Rectal smooth muscle tissue (tissue), 1 donor: ENCODE measurements around the gene ADCY3.

Experiments
- H3K27ac ChIP-seq: one replicate; pipeline ENCODE4 v1.7.0; 2013; ENCODE audit warnings: low read depth, low read length, inconsistent platforms
- H3K27me3 ChIP-seq: one replicate; pipeline ENCODE4 v1.7.0; 2013; ENCODE audit warnings: low read length; ENCODE audit not compliant: control insufficient read depth, insufficient read depth
- H3K36me3 ChIP-seq: one replicate; pipeline ENCODE4 v1.7.0; 2013; ENCODE audit warnings: low read length; ENCODE audit not compliant: control insufficient read depth, insufficient read depth
- H3K4me1 ChIP-seq: one replicate; pipeline ENCODE4 v1.7.0; 2013; ENCODE audit warnings: low read length; ENCODE audit not compliant: control insufficient read depth, insufficient read depth
- H3K4me3 ChIP-seq: one replicate; pipeline ENCODE4 v1.7.0; 2013; ENCODE audit warnings: low read length
- H3K9ac ChIP-seq: one replicate; pipeline ENCODE4 v1.7.0; 2013; ENCODE audit warnings: low read length

ADCY3 gene

DNA sequence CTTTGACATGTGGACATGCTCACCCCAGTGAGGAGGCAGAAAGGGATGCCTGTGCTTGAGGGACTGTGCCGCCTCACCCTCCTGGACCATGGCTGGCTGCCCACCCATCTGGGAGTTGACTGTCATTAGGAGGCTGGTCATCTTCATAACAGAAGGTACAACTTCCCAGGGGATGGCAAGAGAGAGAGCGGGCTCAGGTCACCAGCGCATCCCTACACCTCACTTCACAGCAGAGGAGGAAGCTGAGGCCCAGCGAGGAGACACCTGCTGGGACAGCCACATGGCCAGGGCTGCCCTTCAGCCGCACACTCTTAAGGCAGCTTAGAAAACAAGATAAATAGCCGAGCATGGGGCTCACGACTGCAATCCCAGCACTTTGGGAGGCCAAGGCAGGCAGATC, 59.4 kb downstream of the ADCY3 start:
- Histone ChIP-seq H3K36me3 (no peaks in the 10 kb centered on the region), H3K9ac (no peak overlapping the region), H3K27me3 (no peaks in the 10 kb centered on the region), H3K27ac (no peak overlapping the region), H3K4me1 (no peaks in the 10 kb centered on the region), H3K4me3 (no peak overlapping the region)

DNA sequence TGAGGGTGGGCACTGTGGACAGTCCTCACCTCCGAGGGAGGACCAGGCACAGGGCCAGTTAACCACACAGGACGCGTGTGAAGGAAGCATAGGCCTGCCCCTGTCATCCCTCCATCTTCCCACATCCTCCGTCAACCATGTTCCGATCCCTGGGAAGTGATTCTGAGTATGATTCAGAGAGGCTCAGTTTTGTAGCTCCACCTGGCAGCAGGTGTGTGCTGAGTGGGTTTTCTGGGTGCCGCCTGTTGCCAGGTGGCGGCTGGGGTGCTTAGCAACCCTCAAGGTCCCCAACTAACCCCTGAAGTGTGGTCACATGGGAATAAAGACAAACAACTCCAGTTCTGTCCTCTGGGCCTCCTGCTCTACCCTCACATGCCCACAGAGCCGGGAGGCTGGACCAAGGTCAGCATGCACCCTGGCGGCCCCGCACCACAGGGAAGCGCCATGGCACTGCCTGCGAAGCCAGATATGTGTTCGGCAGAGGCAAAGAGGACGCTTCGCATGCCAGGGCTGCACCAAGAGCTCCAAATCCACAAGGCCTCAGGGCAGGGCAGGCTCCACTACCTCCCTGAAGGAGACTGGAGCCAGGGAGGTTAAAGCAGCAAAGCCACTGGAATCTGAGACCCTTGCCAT, 60.0 kb downstream of the ADCY3 start:
- Histone ChIP-seq H3K4me1 (no peaks in the 10 kb centered on the region), H3K27ac (no peak overlapping the region), H3K27me3 (no peaks in the 10 kb centered on the region), H3K4me3 (no peak overlapping the region), H3K36me3 (no peaks in the 10 kb centered on the region), H3K9ac (no peak overlapping the region)

GRCh38 chr2:24858996-24859395, 61.0 kb downstream of the ADCY3 start:
- Histone ChIP-seq H3K4me3 (no peak overlapping the region), H3K36me3 (no peaks in the 10 kb centered on the region), H3K27ac (no peak overlapping the region), H3K9ac (no peak overlapping the region), H3K4me1 (no peaks in the 10 kb centered on the region), H3K27me3 (no peaks in the 10 kb centered on the region)

DNA sequence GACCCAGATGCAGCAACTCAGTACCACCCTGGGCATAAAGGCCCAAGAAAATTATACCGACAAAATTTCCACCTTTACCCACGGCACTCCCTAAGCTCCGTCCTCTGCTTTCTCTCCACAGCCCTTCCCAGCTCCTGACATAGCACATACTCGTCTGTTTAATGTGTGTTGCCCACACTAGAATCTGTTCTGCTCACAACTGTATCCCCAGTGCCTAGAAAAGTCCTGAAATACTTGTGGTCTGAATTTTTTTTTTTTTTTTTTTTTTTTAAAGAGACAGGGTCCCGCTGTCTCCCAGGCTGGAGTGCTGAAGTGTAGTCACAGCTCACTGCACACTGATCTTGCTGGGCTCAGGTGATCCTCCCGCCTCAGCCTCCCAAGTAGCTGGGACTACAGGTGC, 62.3 kb downstream of the ADCY3 start:
- Histone ChIP-seq H3K4me1 (no peaks in the 10 kb centered on the region), H3K36me3 (no peaks in the 10 kb centered on the region), H3K27ac (no peak overlapping the region), H3K27me3 (no peaks in the 10 kb centered on the region), H3K4me3 (no peak overlapping the region), H3K9ac (no peak overlapping the region)

GRCh38 chr2:24856791-24857211, 63.2 kb downstream of the ADCY3 start:
- H3K36me3 ChIP-seq = no peaks in the 10 kb centered on the region
- no peaks in the 10 kb centered on the region for H3K4me1 ChIP-seq
- no peak overlapping the region for H3K9ac ChIP-seq
- no peaks in the 10 kb centered on the region for H3K27me3 ChIP-seq
- H3K27ac ChIP-seq = no peak overlapping the region
- no peak overlapping the region for H3K4me3 ChIP-seq

GRCh38 chr2:24855726-24856125, 64.3 kb downstream of the ADCY3 start:
- no peaks in the 10 kb centered on the region for H3K36me3 ChIP-seq
- H3K9ac ChIP-seq = no peak overlapping the region
- no peak overlapping the region for H3K4me3 ChIP-seq
- H3K27ac ChIP-seq = peak overlapping the region; percentile 21
- no peaks in the 10 kb centered on the region for H3K4me1 ChIP-seq
- H3K27me3 ChIP-seq = no peaks in the 10 kb centered on the region

DNA sequence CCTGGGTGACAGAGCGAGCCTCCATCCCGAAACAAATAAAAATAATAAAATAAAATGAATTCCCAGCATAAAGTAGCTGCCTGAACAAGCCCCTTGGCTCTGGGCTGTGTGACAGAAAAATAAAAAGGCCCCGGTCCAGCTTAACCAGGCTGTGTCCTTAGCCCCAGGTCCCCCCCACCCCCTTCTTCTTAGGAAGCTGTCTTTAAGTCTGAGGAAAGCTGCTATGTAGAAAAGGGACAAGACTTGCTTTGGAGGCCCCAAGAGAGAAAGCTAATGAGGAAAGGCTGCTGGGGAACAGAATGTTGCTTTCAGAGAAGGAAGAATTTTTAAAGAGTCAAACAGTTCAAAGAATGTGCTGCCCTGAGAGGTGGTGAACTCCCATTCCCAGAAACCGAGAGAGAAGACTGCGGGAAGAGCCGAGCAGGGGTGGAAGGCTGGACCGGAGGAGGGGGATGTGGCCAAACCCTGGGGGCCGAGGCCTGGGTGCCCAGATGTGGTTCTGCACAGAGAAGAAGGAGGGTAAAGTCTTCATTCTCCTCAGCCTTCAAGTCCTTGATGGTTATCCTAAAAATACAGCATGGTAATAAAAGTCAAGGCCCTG, 64.9 kb downstream of the ADCY3 start:
- H3K27ac ChIP-seq = peak overlapping the region; percentile 21
- no peak overlapping the region for H3K9ac ChIP-seq
- H3K27me3 ChIP-seq = no peaks in the 10 kb centered on the region
- no peak overlapping the region for H3K4me3 ChIP-seq
- no peaks in the 10 kb centered on the region for H3K4me1 ChIP-seq
- H3K36me3 ChIP-seq = no peaks in the 10 kb centered on the region

GRCh38 chr2:24853996-24854395, 66.0 kb downstream of the ADCY3 start:
- H3K27me3 ChIP-seq = no peaks in the 10 kb centered on the region
- no peaks in the 10 kb centered on the region for H3K4me1 ChIP-seq
- no peak overlapping the region for H3K9ac ChIP-seq
- H3K36me3 ChIP-seq = no peaks in the 10 kb centered on the region
- no peak overlapping the region for H3K4me3 ChIP-seq
- no peak overlapping the region for H3K27ac ChIP-seq

DNA sequence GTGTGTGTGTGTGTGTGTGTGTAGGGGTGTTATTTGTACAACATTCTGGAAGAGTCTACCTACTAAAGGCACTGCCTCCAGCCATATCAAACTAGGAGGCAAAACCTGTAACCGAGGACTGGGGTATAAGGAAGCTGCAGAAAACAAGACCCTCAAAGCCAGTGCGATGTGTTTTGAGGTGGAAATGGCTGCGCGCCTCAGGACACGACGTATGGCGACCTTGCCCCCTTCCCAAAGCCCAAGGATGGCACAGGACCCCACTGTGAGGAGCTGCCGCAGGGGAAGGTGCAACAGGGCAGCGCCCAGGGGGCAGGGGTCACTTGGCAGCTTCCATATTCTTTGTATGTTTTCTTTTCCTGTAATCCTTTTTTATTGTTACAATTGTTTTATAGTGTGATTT, 67.0 kb downstream of the ADCY3 start:
- Histone ChIP-seq H3K4me3 (no peak overlapping the region), H3K9ac (no peak overlapping the region), H3K27me3 (no peaks in the 10 kb centered on the region), H3K36me3 (no peaks in the 10 kb centered on the region), H3K27ac (no peak overlapping the region), H3K4me1 (no peaks in the 10 kb centered on the region)

GRCh38 chr2:24852431-24853020, 67.5 kb downstream of the ADCY3 start:
- H3K4me1 ChIP-seq = no peaks in the 10 kb centered on the region
- no peak overlapping the region for H3K27ac ChIP-seq
- no peaks in the 10 kb centered on the region for H3K36me3 ChIP-seq
- no peaks in the 10 kb centered on the region for H3K27me3 ChIP-seq
- no peak overlapping the region for H3K4me3 ChIP-seq
- no peak overlapping the region for H3K9ac ChIP-seq

- Histone ChIP-seq H3K4me1 (no peaks in the 10 kb centered on the region), H3K27me3 (no peaks in the 10 kb centered on the region), H3K27ac (no peak overlapping the region), H3K4me3 (no peak overlapping the region), H3K9ac (no peak overlapping the region), H3K36me3 (no peaks in the 10 kb centered on the region)
These were observed 68.0 kb downstream of the ADCY3 start for GRCh38 chr2:24852026-24852425.

DNA sequence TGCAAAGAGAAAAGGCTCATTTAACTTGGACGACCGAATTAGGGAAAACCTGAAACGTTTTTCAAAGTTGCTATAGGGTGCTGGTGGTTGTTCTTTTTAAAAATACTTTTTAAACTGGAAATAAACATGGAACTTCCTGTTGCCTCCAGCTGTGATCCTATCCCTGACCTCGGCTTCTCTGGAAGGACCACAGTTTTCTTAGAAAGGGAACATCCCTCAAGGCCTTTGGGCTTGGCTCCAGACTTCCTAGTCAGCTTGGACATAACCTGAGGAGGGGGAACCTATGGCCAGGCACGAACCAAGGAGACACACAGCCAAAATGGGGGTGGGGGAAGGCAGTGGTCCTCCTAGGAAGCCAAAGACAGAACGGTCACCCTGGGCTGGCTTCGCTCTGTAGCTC, 69.1 kb downstream of the ADCY3 start:
- Histone ChIP-seq H3K9ac (no peak overlapping the region), H3K36me3 (no peaks in the 10 kb centered on the region), H3K4me1 (no peaks in the 10 kb centered on the region), H3K27ac (no peak overlapping the region), H3K4me3 (no peak overlapping the region), H3K27me3 (no peaks in the 10 kb centered on the region)

- H3K36me3 ChIP-seq = no peaks in the 10 kb centered on the region
These were observed 74.3 kb downstream of the ADCY3 start for GRCh38 chr2:24845691-24846090.

More at GRCh38 chr2:24845691-24846090, 74.3 kb downstream of the ADCY3 start:
- no peaks in the 10 kb centered on the region for H3K4me1 ChIP-seq
- H3K27me3 ChIP-seq = no peaks in the 10 kb centered on the region
- no peak overlapping the region for H3K4me3 ChIP-seq
- H3K27ac ChIP-seq = no peak overlapping the region
- H3K9ac ChIP-seq = no peak overlapping the region
